ENCODE measurements around the gene MCUR1.
"Not testable (repeated sequence)": the region's sequence is repeated elsewhere in the genome, so short reads cannot be mapped to it uniquely, and the experiment has no call there.

MCUR1 gene, protein sequence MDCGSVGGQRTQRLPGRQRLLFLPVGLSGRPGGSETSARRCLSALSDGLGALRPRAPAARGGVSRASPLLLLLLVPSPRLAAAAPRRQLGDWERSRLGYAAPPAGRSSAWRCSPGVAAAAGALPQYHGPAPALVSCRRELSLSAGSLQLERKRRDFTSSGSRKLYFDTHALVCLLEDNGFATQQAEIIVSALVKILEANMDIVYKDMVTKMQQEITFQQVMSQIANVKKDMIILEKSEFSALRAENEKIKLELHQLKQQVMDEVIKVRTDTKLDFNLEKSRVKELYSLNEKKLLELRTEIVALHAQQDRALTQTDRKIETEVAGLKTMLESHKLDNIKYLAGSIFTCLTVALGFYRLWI

GRCh38 chr6:13814176-13814937 is at the start of gene MCUR1:
Gene MCUR1 (minus strand): TSS chr6:13814557. CDS start chr6:13814429, 128 bp downstream.
- peak; percentile 72 for DNase-seq (ENCODE audit: low spot score)

- no peak for DNase-seq (ENCODE audit: low spot score)
Observed at GRCh38 chr6:13863699-13864155, 49.4 kb upstream of the MCUR1 start.

DNA sequence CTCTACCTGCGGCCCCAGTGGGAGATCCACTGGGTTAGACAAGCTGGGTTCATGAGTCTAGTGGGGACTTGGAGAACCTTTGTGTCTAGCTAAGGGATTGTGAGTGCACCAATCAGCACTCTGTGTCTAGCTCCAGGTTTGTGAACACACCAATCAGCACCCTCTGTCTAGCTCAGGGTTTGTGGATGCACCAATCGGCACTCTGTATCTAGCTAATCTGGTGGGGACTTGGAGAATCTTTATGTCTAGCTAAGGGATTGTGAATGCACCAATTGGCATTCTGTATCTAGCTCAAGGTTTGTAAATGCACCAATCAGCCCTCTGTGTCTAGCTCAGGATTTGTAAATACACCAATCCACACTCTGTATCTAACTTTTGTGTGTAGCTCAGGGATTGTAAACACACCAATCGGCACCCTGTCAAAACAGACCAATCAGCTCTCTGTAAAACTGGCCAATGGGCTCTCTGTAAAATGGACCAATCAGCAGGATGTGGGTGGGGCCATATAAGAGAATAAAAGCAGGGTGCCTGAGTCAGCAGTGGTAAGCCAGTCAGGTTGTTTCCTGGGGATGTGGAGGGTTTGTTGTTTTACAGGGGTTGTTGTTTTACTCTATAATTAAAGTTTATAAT is 46.3 kb upstream of the MCUR1 start:
- DNase-seq (ENCODE audit: low spot score) = not testable (repeated sequence)

- DNase-seq (ENCODE audit: low spot score) = no peak
Observed at GRCh38 chr6:13859871-13860555, 45.7 kb upstream of the MCUR1 start.

DNA sequence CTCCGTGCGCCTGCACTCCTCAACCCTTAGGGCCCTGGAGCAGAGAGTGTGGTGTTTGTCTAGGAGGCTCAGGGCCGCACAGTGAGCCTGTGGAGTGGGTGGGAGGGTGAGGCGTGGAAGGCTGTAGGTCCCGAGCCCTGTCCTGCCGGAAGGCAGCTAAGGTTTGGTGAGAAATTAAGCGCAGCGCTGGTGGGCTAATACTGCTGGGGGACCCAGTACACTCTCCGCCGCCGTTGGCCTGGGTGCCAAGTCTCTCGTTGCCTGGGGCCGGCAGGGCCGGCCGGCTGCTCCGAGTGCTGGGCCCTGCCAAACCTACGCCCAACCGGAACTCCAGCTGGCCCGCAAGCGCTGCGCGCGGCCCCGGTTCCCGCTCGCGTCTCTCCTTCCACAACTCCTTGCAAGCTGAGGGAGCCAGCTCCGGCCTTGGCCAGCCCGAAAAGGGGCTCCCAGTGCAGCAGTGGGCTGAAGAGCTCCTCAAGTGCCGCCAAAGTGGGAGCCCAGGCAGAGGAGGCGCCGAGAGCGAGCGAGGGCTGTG is 40.4 kb upstream of the MCUR1 start:
- DNase-seq (ENCODE audit: low spot score) = no peak

DNA sequence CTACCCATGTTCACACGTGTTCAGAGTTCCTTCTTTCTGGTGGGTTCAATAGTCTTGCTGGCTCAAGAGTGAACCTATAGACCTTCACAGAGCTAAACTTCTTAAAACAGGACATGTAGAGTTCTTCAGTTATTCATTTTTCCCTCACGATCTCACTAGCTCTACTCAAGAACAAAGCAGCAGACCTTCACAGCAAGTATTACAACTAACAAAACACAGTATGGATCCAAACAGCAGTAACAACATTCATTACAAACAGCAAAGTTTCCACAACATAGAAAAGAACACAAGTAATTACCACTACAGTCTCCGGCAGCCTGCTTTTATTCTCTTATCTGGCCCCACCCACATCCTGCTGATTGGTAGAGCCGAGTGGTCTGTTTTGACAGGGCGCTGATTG is 39.5 kb upstream of the MCUR1 start:
- no peak for DNase-seq (ENCODE audit: low spot score)

DNA sequence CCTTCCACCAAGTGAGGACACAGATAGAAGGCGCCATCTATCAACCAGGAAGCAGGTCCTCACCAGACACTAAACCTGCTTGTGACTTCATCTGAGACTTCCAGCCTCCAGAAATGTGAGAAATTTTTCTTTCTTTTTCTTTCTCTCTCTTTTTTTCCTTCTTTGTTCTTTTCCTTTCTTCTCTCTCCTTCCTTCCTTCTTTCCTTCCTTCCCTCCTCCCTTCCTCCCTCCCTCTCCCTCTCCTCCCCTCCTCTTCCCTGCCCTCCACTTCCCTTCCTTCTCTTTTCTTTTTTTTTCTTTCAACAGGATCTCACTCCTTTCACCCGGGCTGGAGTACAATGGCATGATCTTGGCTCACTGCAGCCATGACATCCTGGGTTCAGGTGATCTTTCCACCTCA is 37.4 kb upstream of the MCUR1 start:
- DNase-seq (ENCODE audit: low spot score) = no peak

DNA sequence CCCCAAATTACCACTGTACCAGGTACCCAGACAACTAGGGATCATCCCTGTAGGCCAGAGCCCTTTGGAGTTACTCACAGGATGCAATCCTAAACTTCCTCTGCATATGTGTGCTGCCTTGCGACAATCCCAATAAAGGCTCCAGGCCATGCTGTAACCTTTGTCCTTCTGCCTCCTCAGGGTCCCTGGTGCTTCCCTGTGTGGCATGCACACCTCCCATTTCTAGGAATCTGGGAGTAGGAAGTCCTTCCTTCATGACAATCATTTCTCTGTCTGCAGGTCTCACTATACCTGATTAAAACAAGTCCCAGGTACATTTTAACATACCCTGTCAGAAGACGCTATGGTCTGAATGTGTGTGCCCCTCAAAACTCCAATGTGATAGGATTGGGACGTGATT is 37.0 kb upstream of the MCUR1 start:
- DNase-seq (ENCODE audit: low spot score) = no peak

DNA sequence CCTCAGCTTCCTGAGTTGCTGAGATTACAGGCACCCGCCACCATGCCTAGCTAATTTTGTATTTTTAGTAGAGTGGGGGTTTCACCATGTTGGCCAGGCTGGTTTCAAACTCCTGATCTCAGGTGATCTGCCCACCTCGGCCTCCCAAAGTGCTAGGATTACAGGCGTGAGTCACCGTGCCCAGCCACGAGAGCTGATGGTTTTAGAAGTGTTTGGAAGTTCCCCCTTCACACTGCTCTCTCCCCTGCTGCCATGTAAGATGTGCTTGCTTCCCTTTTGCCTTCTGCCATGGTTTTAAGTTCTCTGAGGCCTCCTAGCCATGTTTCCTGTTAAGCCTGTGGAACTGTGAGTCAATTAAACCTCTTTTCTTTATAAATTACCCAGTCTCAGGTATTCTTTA is 36.3 kb upstream of the MCUR1 start:
- DNase-seq (ENCODE audit: low spot score) = not testable (repeated sequence)

GRCh38 chr6:13848522-13849150 is 34.3 kb upstream of the MCUR1 start:
- no peak for DNase-seq (ENCODE audit: low spot score)

GRCh38 chr6:13847326-13848050 is 33.1 kb upstream of the MCUR1 start:
- DNase-seq (ENCODE audit: low spot score) = no peak

DNA sequence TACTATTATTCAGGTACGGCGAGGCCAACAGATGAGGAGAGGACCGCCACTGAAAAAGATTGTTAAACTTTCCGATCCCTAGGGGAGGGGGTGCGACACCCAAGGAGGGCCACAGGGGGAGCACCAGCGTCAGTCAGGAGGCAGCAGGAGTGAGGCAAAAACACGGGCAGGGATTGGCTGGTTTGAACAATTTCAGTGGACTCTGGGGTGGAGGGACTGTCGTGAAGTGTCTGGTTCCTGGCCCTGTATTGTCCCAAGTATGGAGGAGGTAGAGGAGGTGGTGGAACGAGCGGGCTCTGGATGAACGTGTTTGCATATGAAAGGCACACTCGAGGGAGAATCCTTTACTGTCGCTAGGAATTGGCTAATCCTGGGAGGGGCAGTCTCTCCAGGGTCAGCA is 32.5 kb upstream of the MCUR1 start:
- no peak for DNase-seq (ENCODE audit: low spot score)

GRCh38 chr6:13841936-13842335 is 27.6 kb upstream of the MCUR1 start:
- DNase-seq (ENCODE audit: low spot score) = peak; percentile 48

GRCh38 chr6:13838616-13839015 is 24.3 kb upstream of the MCUR1 start:
- DNase-seq (ENCODE audit: low spot score) = peak; percentile 34

- no peak for DNase-seq (ENCODE audit: low spot score)
Observed at GRCh38 chr6:13836170-13836569, 21.8 kb upstream of the MCUR1 start.

DNA sequence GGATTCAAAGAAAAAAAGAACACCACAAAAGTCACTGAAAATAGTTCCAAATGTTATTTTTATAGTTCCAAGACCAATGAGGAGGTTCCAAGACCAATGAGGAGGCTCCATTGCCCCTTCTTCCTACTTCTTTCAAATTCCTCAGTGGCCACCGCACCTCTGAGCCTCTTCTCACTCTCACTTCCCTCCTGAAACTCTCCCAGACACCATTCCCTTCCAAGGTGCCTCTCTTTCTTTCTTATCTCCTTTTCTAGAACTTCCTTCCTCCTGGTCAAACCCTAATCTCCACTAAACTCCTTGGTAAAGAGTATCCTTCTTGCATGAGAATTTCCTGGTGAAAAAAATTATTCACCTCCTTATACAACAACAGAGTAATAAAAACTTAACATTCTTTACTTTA is 20.4 kb upstream of the MCUR1 start:
- no peak for DNase-seq (ENCODE audit: low spot score)

DNA sequence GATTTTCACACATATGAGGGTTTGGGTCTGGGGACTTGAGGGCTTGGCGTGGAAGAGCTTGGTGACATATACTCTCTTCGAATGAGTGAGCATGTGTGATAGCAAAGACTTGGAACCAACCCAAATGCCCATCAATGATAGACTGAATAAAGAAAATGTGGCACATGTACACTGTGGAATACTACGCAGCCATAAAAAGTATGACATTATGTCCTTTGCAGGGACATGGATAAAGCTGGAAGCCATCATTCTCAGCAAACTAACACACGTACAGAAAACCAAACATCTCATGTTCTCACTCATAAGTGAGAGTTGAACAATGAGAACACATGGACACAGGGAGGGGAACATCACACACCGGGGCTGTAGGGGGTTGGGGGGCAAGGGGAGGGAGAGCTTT is 19.7 kb upstream of the MCUR1 start:
- not testable (repeated sequence) for DNase-seq (ENCODE audit: low spot score)

DNA sequence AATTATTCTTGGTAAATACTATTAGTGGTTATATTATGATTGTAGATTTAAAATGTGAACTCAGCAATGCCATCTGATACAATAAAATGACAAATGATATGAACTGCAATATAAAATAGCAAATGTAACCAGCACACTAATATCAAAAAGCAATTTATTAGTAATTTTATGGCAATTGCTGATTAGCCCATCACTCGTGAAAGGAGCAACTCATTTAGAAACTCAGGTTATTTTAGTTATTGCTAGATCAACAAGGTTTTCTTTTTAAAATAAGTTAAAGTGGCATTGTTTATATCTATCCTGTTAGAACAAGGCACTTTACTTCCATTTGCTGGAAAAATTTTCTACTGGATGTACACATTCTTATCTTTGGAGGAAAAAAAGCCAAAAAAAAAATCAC is 18.4 kb upstream of the MCUR1 start:
- no peak for DNase-seq (ENCODE audit: low spot score)

- no peak for DNase-seq (ENCODE audit: low spot score)
Observed at GRCh38 chr6:13831615-13832014, 17.3 kb upstream of the MCUR1 start.

- no peak for DNase-seq (ENCODE audit: low spot score)
Observed at GRCh38 chr6:13830803-13831202, 16.4 kb upstream of the MCUR1 start.

DNA sequence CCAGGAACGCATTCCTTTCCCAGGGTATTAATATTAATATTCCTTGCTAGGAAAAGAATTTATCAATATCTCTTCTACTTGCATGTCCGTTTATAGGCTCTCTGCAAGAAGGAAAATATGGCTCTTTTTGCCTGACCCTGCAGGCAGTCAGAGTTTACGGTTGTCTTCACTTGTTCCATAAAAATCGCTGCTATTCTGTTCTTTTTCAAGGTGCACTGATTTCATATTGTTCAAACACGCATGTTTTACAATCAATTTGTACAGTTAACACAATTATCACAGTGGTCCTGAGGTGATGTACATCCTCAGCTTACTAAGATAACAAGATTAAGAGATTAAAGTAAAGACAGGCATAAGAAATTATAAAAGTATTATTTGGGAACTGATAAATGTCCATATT is 15.1 kb upstream of the MCUR1 start:
- not testable (repeated sequence) for DNase-seq (ENCODE audit: low spot score)

All from hematopoietic multipotent progenitor cell treated with erythropoietin and hydrocortisone succinate and interleukin-3 and kit ligand, for 15 days (in vitro differentiated cells).